Kidney (tissue), 14 donors: ENCODE measurements around the gene MICB. TPM values are rescaled to one million over a fixed set of nuclear protein-coding genes. Genes with fewer than 3 reads are reported as not detected.

Experiments used
- DNase-seq, 5 donors: peaks; one replicate each; pipeline ENCODE4 v3.0.0-alpha.2; 2013 to 2020
- FAIRE-seq: peaks from 2 replicates; lab custom pipeline; 2012; peaks lifted over from hg19 to GRCh38; lab: Jason Lieb, UNC
- H3K27ac ChIP-seq, 2 donors: one replicate each; pipeline ENCODE4 v1.7.0; 2013; ENCODE audit warnings: low read depth in 2 of 2, low read length in 2 of 2, inconsistent platforms in 1 of 2
- H3K27me3 ChIP-seq: one replicate; pipeline ENCODE4 v1.7.1; 2013; ENCODE audit warnings: low read length, inconsistent platforms; ENCODE audit not compliant: control insufficient read depth, insufficient read depth
- H3K36me3 ChIP-seq, 3 donors: one replicate each; pipeline versions ENCODE4 v1.7.0 to v1.7.1; 2013; ENCODE audit warnings: low read length in 3 of 3, control low read depth in 1 of 3, inconsistent platforms in 1 of 3; ENCODE audit not compliant: insufficient read depth in 3 of 3, control insufficient read depth in 2 of 3
- H3K4me1 ChIP-seq, 3 donors: one replicate each; pipeline versions ENCODE4 v1.7.0 to v1.7.1; 2013; ENCODE audit warnings: low read length in 3 of 3, inconsistent platforms in 1 of 3, low read depth in 1 of 3; ENCODE audit not compliant: control insufficient read depth in 2 of 3, insufficient read depth in 2 of 3
- H3K4me3 ChIP-seq, 3 donors: one replicate each; pipeline versions ENCODE4 v1.7.0 to v1.8.1; 2013; ENCODE audit warnings: low read length in 3 of 3, control low read depth in 1 of 3, inconsistent platforms in 1 of 3
- H3K9ac ChIP-seq, 3 donors: one replicate each; pipeline versions ENCODE4 v1.7.0 to v1.7.1; 2013; ENCODE audit warnings: low read length in 3 of 3, control low read depth in 1 of 3, inconsistent platforms in 1 of 3
- H3K9me3 ChIP-seq, 3 donors: one replicate each; pipeline versions ENCODE4 v1.7.0 to v1.7.1; 2013; ENCODE audit warnings: low read length in 3 of 3, control low read depth in 1 of 3, inconsistent platforms in 1 of 3; ENCODE audit not compliant: control insufficient read depth in 2 of 3, insufficient read depth in 1 of 3
- intact Hi-C: fragments of 100-400 bp; cut with DNase I; formaldehyde crosslinking; loops from one replicate; pipeline ENCODE4 v1.11.1; 2022
- polyA plus RNA-seq: library from polyadenylated mRNA; stranded (reverse); fragments of 350-450 nt; fragmentation: Illumina TruSeq; extraction: RNeasy Lipid Tissue Mini Kit (QIAGEN cat#74804); gene quantifications from one replicate; pipeline ENCODE4 v1.2.3, GENCODE V29; 2014; ENCODE audit warnings: low read depth, low replicate concordance; ENCODE audit not compliant: insufficient read depth
- total RNA-seq: library from RNA; stranded (reverse); fragmentation: NEBNext Ultra II Directional; extraction: Animal tissue kit (Norgen Biotek cat#: 25700); gene quantifications from one replicate; pipeline ENCODE4 v1.2.1, GENCODE V29; 2021
- TF ChIP-seq, protein P1 (sequence below): IDR thresholded peaks from 3 replicates; pipeline ENCODE4 v1.5.1; 2012; ENCODE audit warnings: mild to moderate bottlenecking, moderate library complexity, borderline replicate concordance; ENCODE audit not compliant: insufficient read depth; ENCODE audit errors: extremely low read depth
- donor health status: control.
- donor health status: control.
- donor health status: control.
- donor health status: control.
- donor health status: control.
- donor health status: DM: yes; HTN: yes; CAD: no.
- donor health status: Normal renal cell carcinoma (clear cell type).

Gene MICB
- total and polyA plus RNA-seq, 2 donors from 2014 or later, result 1.5 to 5.7 TPM

GRCh38 chr6:31470801-31471200 lies 27.1 kb upstream of the MICB start:
- FAIRE-seq, result no peak
- peaks cover 0 to 6% (median 0%) of the 10 kb centered on the region in 3 donors for H3K4me1 ChIP-seq

GRCh38 chr6:31471711-31472110 lies 26.2 kb upstream of the MICB start:
- Histone ChIP-seq H3K4me1 (peaks cover 0 to 4% (median 0%) of the 10 kb centered on the region in 3 donors), H3K36me3 (no peaks in the 10 kb centered on the region), H3K9me3 (no peaks in the 10 kb centered on the region), H3K27ac (no peak overlapping the region), H3K9ac (no peak overlapping the region), H3K4me3 (no peak overlapping the region), H3K27me3 (no peaks in the 10 kb centered on the region)
- TF ChIP-seq, protein P1, sequence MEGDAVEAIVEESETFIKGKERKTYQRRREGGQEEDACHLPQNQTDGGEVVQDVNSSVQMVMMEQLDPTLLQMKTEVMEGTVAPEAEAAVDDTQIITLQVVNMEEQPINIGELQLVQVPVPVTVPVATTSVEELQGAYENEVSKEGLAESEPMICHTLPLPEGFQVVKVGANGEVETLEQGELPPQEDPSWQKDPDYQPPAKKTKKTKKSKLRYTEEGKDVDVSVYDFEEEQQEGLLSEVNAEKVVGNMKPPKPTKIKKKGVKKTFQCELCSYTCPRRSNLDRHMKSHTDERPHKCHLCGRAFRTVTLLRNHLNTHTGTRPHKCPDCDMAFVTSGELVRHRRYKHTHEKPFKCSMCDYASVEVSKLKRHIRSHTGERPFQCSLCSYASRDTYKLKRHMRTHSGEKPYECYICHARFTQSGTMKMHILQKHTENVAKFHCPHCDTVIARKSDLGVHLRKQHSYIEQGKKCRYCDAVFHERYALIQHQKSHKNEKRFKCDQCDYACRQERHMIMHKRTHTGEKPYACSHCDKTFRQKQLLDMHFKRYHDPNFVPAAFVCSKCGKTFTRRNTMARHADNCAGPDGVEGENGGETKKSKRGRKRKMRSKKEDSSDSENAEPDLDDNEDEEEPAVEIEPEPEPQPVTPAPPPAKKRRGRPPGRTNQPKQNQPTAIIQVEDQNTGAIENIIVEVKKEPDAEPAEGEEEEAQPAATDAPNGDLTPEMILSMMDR, result no peak
- intact Hi-C loops, result no loop called here
- DNase-seq (no peak), FAIRE-seq (no peak)

More at GRCh38 chr6:31470801-31471200, 27.1 kb upstream of the MICB start:
- no peak overlapping the region for H3K9ac ChIP-seq
- TF ChIP-seq, protein P1, result no peak
- no peaks in the 10 kb centered on the region for H3K9me3 ChIP-seq
- DNase-seq, result no peak
- H3K27me3 ChIP-seq, result no peaks in the 10 kb centered on the region
- intact Hi-C loops, result no loop called here
- H3K27ac ChIP-seq, result no peak overlapping the region
- H3K4me3 ChIP-seq, result no peak overlapping the region
- no peaks in the 10 kb centered on the region for H3K36me3 ChIP-seq

- TF ChIP-seq, protein P1, result no peak
- DNase-seq (no peak), FAIRE-seq (no peak)
- Histone ChIP-seq H3K27me3 (no peaks in the 10 kb centered on the region), H3K27ac (no peak overlapping the region), H3K36me3 (no peaks in the 10 kb centered on the region), H3K9me3 (no peaks in the 10 kb centered on the region), H3K9ac (no peak overlapping the region), H3K4me3 (no peak overlapping the region), H3K4me1 (peaks cover 0 to 3% (median 0%) of the 10 kb centered on the region in 3 donors)
- intact Hi-C loops, result no loop called here
Measured at GRCh38 chr6:31472259-31472658, 25.7 kb upstream of the MICB start.

- intact Hi-C loops, result no loop called here
- no peaks in the 10 kb centered on the region for H3K27me3 ChIP-seq
- DNase-seq (no peak), FAIRE-seq (no peak)
- H3K4me3 ChIP-seq, result no peak overlapping the region
- H3K36me3 ChIP-seq, result no peaks in the 10 kb centered on the region
- H3K27ac ChIP-seq, result no peak overlapping the region
- H3K9ac ChIP-seq, result no peak overlapping the region
- TF ChIP-seq, protein P1, result no peak
- H3K4me1 ChIP-seq, result peaks cover 0 to 3% (median 0%) of the 10 kb centered on the region in 3 donors
- H3K9me3 ChIP-seq, result no peaks in the 10 kb centered on the region
Measured at GRCh38 chr6:31473244-31473643, 24.7 kb upstream of the MICB start.
